Effector CD4-positive, alpha-beta T cell (primary cell): ENCODE measurements around the gene SLC7A1.

ENCODE experiments used
- DNase-seq: peaks from one replicate; pipeline ENCODE4 v3.0.0-alpha.2; 2020

SLC7A1 gene

GRCh38 chr13:29551214-29551613 lies 44.3 kb downstream of the SLC7A1 start:
- no peak for DNase-seq

- DNase-seq = no peak
Measured at GRCh38 chr13:29550430-29550988, 45.0 kb downstream of the SLC7A1 start.

- no peak for DNase-seq
Measured at GRCh38 chr13:29548722-29549121, 46.8 kb downstream of the SLC7A1 start.

DNA sequence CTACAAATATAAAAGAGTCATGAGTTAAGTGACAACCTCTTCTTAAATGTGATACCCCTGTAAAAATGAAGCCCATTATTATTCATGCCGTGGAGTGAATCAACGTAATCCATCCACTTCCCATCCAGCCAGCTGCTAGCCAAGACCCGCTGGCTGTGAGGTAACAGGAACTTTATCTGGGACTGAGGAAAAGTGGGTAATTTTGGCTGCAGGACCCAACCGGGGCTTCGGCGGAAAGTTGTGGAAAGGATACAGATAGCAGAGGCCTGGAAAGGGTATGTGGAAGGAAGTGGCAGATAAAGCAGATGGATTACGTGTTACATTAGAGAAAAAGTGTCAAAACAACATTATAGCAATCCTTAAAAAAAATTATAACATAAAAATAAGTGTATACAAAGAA lies 48.3 kb downstream of the SLC7A1 start:
- no peak for DNase-seq

- no peak for DNase-seq
Measured at GRCh38 chr13:29546662-29547061, 48.8 kb downstream of the SLC7A1 start.

DNA sequence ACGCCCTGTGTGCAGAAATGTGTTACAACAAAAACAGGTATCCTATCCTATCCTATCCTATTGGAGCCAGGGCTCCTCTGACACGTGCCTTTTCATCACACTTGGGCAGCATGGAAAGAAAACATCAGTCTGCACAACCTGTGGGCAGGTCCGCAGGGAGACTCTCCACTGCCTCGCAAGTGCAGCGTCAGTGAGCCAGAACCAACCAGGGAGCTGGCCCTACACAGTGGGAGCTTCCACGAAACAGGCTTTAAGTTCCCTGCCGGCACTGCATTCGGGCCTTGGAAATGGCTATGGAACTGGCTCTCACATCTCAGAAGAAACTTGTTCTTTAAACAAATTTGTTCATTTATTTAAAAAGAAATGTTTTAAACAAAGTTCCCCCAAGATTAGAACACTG lies 49.5 kb downstream of the SLC7A1 start:
- DNase-seq = no peak

GRCh38 chr13:29543230-29544215 lies 52.0 kb downstream of the SLC7A1 start:
- no peak for DNase-seq

DNA sequence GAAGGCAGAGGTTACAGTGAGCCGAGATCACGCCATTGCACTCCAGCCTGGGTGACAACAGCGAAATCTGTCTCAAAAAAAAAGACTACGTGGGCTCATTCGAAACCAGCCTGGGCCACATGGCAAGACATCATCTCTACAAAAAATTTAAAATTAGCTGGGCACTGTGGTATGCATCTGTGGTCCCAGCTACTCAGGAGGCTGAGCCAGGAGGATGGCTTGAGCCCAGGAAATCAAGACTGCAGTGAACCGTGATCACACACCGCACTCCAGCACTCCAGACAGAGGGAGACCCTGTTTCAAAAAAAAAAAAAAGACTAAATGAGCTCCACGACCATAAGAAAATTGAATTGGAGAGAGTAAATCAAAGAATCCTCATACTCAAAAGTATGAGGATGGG lies 53.1 kb downstream of the SLC7A1 start:
- DNase-seq = no peak

- DNase-seq = no peak
Measured at GRCh38 chr13:29541400-29541799, 54.1 kb downstream of the SLC7A1 start.

DNA sequence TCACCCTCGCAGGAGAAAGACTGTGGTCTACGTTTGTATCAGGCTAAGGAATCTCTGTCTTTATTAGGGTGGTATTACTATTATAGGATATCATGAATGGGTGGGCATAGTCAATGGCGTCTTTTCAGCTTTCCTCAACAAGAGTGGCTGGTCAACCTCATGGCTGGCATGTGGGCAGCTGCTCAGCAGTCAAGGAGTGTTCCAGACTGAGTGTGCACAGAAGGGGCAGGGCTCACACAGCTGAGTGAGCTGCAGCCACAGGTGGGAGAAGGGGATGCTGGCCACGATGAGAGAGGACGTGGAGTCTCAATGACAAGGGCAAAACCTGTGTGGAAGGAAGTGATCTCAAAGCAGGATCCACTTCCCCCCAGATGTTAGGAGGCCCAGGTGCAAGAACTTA lies 54.7 kb downstream of the SLC7A1 start:
- DNase-seq = no peak

DNA sequence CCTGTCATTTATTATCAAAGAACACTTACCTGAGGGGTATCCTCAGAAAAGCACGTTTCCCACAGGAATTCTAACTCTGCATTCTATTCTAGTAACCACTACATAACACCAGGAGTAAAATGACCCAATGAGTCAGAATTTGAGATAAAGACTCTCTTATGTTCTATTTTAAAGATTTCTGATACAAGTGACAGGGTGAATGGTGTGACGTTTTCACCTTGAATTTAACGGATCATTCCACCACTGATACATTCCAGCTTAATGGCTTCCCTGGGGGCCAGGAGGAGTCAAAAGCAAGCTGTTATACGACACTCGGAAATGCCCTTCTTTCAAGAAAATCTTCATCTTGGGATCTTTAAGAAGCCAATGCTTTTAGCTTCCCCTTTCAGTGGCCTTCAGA lies 55.2 kb downstream of the SLC7A1 start:
- DNase-seq = no peak

DNA sequence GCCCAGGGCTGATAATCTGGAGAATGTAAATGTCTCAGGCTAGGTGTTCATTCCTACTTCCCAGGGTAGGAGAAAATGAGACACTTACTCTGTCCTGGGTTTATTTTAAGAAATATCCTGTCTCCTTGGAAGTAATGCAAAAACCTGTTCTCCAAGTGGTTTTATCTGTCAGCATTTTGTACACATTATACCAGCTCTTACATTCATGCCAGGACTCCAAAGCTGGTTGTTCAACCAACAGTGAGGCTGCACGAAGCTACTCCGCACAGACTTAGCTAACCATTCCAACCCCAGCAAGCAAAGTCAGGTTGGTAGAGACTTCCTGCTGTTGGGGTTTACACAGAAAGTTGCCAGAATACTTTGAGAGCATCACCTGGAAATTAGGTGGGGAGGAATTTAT lies 55.6 kb downstream of the SLC7A1 start:
- DNase-seq = no peak

DNA sequence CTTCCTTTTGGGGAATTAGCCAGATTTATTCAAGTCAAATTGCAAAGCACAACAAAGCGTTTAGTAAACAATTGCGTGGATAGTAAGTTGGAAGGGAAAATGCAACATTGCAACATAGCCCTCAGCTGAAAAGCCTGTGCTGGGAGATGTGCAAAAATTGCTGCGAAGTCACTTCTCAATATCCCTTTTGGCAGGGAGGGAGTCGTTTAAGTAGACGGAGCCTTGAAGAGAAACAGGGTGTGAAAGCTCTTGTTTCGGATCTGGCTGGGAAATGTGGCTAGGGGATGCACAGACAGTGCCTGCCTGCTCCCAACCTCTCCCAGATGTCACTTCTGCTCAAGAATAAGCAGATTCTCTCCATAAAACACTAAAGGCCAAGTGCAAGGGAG lies 56.8 kb downstream of the SLC7A1 start:
- no peak for DNase-seq

DNA sequence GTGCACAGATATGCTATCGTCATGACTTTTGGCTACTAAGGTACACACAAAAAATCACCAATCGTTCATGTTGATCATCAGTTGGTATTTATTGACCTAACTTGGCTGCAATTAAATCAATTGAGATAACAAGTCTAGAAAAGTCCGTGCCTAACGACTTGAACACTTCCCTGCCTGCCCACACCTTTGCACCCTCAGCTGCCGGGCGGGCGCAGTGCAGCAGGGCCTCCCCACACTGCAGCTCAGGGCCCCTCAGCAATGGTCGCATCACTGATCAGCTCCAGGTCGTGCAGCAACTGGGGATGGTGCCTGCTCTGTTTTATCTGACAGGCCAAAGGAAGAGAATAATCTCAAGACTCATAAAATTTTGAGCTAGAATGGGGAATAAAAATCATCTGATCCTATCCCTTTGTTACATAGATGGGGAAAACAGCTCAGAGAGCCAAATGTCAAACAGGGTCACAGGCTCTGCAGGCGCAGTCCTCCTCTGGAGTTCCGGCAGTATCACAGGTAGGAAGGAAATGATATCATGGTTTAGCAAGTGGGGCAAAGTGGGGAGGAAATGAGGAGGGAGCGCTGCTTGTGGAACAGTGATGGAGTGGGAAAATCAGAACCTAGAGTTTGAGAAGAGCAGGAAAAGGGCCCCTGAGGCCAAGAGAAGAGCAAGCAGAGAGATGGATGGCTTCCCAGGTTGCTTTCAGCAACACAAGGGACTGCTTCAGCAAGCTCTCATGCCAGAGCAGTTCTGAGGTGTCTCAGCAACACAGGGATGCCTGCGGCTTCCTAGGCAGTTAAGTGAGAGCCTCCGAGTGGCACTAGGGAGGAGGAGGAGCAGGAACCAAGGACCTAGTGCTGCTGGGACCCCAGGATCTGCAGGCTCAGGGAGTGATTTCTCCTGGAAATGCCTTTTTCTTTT lies 57.5 kb downstream of the SLC7A1 start:
- no peak for DNase-seq

DNA sequence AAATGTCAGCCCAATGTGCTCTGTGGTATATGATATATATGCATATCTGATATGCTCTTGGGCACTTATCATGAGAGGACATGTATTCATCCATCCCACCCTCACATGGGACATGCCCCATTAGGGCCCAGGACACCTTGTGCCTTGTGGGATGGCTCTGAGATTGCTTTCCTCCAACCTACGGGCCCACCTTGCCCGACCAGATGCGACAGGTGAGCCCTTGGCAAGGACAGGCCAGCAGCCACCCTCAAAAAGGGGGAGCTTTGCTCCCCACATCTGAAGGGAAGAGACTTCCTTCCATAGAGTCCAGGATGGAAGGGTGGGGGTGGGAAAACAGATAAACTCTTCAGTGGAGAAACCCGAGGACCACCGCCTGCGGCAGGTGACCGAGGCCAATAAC lies 58.6 kb downstream of the SLC7A1 start:
- no peak for DNase-seq

GRCh38 chr13:29535663-29536655 lies 59.5 kb downstream of the SLC7A1 start:
- DNase-seq = no peak

GRCh38 chr13:29534083-29534482 lies 61.4 kb downstream of the SLC7A1 start:
- DNase-seq = no peak

- no peak for DNase-seq
Measured at GRCh38 chr13:29532821-29533220, 62.7 kb downstream of the SLC7A1 start.

GRCh38 chr13:29532116-29532515 lies 63.4 kb downstream of the SLC7A1 start:
- no peak for DNase-seq

DNA sequence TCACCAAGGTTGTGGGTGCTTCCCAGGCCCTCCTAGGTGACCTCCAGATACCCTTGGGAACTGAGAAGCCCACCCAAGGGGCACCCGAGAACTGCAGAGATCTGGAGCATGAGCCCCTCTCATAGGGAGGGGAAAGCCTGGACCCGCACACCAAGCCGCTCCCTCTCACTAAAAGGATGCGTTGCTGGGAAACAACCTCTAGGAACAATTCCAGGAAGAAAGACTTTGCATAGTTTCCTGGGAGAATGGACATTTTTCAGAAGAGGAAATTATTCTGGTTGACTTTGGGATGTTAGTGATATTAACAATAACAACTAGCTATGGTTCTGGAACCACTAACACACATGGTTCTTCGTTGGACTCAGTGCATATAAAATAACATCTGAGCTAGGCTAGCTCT lies 64.6 kb downstream of the SLC7A1 start:
- no peak for DNase-seq

DNA sequence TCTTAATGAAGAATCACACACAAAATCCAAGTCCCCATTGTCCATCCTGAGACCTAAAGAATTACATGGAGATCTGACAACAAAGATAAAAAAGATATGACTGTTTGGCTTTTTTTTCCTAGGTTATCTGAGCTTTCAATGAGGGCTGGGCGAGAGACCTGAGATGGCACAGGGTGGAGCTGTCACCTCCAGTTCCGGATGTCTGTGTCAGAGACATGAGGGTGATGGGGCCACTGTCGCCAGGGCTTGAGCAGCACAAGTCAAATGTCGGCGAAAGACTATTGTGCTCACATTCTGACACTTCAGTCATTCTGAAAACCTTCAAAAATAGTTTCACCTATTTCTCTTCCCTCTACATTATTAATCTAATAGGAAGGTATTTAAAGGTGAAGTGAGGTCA lies 65.7 kb downstream of the SLC7A1 start:
- DNase-seq = no peak

DNA sequence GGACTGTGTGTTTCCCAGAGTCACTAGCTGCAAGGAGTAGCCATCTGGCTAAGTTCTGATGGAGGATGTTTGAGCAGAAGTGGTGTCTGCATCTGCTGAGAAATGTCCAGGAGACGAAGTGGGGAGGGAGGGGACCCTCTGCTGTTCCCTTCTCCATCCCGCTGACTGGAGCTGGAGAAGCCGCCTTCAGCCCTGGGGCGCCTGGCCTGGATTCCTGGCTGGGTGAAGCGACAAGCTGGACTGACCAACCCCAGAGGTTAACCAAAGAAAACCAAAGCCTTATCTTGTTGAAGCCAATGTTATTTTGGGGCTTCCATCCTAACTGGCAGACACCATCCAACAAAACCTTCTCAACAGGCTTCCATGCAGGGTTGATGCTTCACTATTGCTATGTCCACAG lies 67.6 kb downstream of the SLC7A1 start:
- no peak for DNase-seq
